Lower leg skin (tissue), 3 donors: ENCODE measurements around the gene HEMK1.

Experiments
- CTCF ChIP-seq, 3 donors: fragments of 450-650 bp; IDR thresholded peaks; one replicate each; pipeline ENCODE4 v1.5.1; 2016; ENCODE audit warnings: antibody characterized with exemption in 3 of 3, mild to moderate bottlenecking in 3 of 3, moderate library complexity in 2 of 3
- POLR2A ChIP-seq, 2 donors: fragments of 450-650 bp; IDR thresholded peaks; one replicate each; pipeline ENCODE4 v1.6.1; 2016 to 2017; ENCODE audit warnings: antibody characterized with exemption in 2 of 2, mild to moderate bottlenecking in 1 of 2, moderate library complexity in 1 of 2

- no peak for TF ChIP-seq CTCF (IDR thresholded peaks at IDR 0.05)
- no peak for TF ChIP-seq POLR2A (IDR thresholded peaks at IDR 0.05)
Measured at GRCh38 chr3:50539356-50540286, 29.7 kb upstream of the HEMK1 start.
